PC-9 (cell line): Measurements from ENCODE around the gene PTPRC. TPM values are rescaled to one million over a fixed set of nuclear protein-coding genes. Genes with fewer than 3 reads are reported as not detected.

Source experiments
- BruUV-seq: library from RNA; stranded (reverse); fragments of 400-500 nt; replicated peaks from 2 replicates; lab custom pipeline; 2021; lab: Mats Ljungman, UMichigan
- CTCF ChIA-PET: fragments of 300-600 bp; sonication (Branson Sonifier 250); formaldehyde crosslinking; loops from one replicate; lab custom pipeline; 2022; ENCODE audit warnings: antibody characterized with exemption; lab: Charles Lee
- POLR2A ChIA-PET: fragments of 300-600 bp; sonication (Branson Sonifier 250); formaldehyde crosslinking; loops from one replicate; lab custom pipeline; 2022; ENCODE audit warnings: antibody characterized with exemption; ENCODE audit not compliant: unreplicated experiment; lab: Charles Lee
- DNase-seq, 2 experiments: peaks; one replicate each; pipeline versions ENCODE4 v3.0.0 to v3.0.0-alpha.2; 2015 to 2022; ENCODE audit warnings: mixed read lengths in 1 of 2
- H2AFZ ChIP-seq: fragments of 200-600 bp; sonication (generic); 2 replicates; pipeline ENCODE4 v1.8.1; 2017; ENCODE audit warnings: antibody characterized with exemption
- H3F3A ChIP-seq: fragments of 200-600 bp; sonication (generic); 2 replicates; pipeline ENCODE4 v1.8.1; 2017; ENCODE audit warnings: antibody characterized with exemption, mild to moderate bottlenecking, low read depth; ENCODE audit not compliant: insufficient read depth
- H3K27ac ChIP-seq: fragments of 200-600 bp; sonication (generic); 2 replicates; pipeline ENCODE4 v1.6.1; 2016; ENCODE audit warnings: mixed run types
- H3K27me3 ChIP-seq: fragments of 200-600 bp; sonication (generic); 2 replicates; pipeline ENCODE4 v1.6.1; 2016; ENCODE audit warnings: low read depth, mixed run types; ENCODE audit not compliant: insufficient read depth
- H3K36me3 ChIP-seq: fragments of 200-600 bp; sonication (generic); 2 replicates; pipeline ENCODE4 v1.6.1; 2016; ENCODE audit warnings: low read depth, mixed run types
- H3K4me1 ChIP-seq: fragments of 200-600 bp; sonication (generic); replicated peaks from 2 replicates; pipeline ENCODE4 v1.6.1; 2016; ENCODE audit warnings: mixed run types; ENCODE audit not compliant: insufficient read depth
- H3K4me2 ChIP-seq: fragments of 200-600 bp; sonication (generic); 2 replicates; pipeline ENCODE4 v1.6.1; 2017; ENCODE audit warnings: mixed run types
- H3K4me3 ChIP-seq: fragments of 200-600 bp; sonication (generic); 2 replicates; pipeline ENCODE4 v1.6.1; 2016; ENCODE audit warnings: mixed run types
- H3K79me2 ChIP-seq: fragments of 200-600 bp; sonication (generic); 2 replicates; pipeline ENCODE4 v1.6.1; 2017; ENCODE audit warnings: low read depth, mixed run types
- H3K9me2 ChIP-seq: fragments of 200-600 bp; sonication (generic); 2 replicates; pipeline ENCODE4 v1.8.1; 2017; ENCODE audit warnings: mild to moderate bottlenecking; ENCODE audit not compliant: insufficient read depth
- H3K9me3 ChIP-seq: fragments of 200-600 bp; sonication (generic); 2 replicates; pipeline ENCODE4 v1.8.1; 2016; ENCODE audit warnings: low read depth; ENCODE audit not compliant: insufficient read depth
- H4K20me1 ChIP-seq: fragments of 200-600 bp; sonication (generic); 2 replicates; pipeline ENCODE4 v1.8.1; 2017; ENCODE audit not compliant: insufficient read depth
- CTCF ChIP-seq: fragments of 200-600 bp; sonication (generic); conservative IDR thresholded peaks from 2 replicates; pipeline ENCODE4 v1.6.1; 2017; ENCODE audit warnings: mixed run types, antibody characterized with exemption, mild to moderate bottlenecking, moderate library complexity
- EZH2 ChIP-seq: fragments of 200-600 bp; sonication (generic); IDR thresholded peaks from 2 replicates; pipeline ENCODE4 v1.8.0; 2017; ENCODE audit warnings: antibody characterized with exemption, low read depth
- intact Hi-C: fragments of 100-400 bp; cut with micrococcal nuclease; formaldehyde crosslinking; loops from one replicate; pipeline ENCODE4 v1.10.0; 2022; ENCODE audit not compliant: unreplicated experiment
- total RNA-seq: library from RNA; stranded (reverse); gene quantifications from 2 replicates; pipeline ENCODE4 v1.2.3, GENCODE V29; 2021

Gene PTPRC
- total RNA-seq, 1 experiment from 2014 or later = 0.79 TPM

GRCh38 chr1:198797656-198798055 lies 158.8 kb downstream of the PTPRC start:
- TF ChIP-seq EZH2 (no peak), CTCF (no peak)
- POLR2A ChIA-PET = no interaction called here
- no TSS peak for BruUV-seq
- no peaks in the 10 kb centered on the region for H3K36me3 ChIP-seq
- no peaks in the 10 kb centered on the region for H3K79me2 ChIP-seq
- peaks cover 16% of the 10 kb centered on the region for H3K9me3 ChIP-seq
- H3K4me2 ChIP-seq = no peak overlapping the region
- H4K20me1 ChIP-seq = no peaks in the 10 kb centered on the region
- H3K27me3 ChIP-seq = no peaks in the 10 kb centered on the region
- no peaks in the 10 kb centered on the region for H3K4me1 ChIP-seq
- no peak overlapping the region for H3K27ac ChIP-seq
- H3K9me2 ChIP-seq = no peaks in the 10 kb centered on the region
- no peak for DNase-seq
- no peaks in the 10 kb centered on the region for H3F3A ChIP-seq
- H2AFZ ChIP-seq = no peak overlapping the region
- intact Hi-C loops = no loop called here
- no peak overlapping the region for H3K4me3 ChIP-seq
- CTCF ChIA-PET = no interaction called here

DNA sequence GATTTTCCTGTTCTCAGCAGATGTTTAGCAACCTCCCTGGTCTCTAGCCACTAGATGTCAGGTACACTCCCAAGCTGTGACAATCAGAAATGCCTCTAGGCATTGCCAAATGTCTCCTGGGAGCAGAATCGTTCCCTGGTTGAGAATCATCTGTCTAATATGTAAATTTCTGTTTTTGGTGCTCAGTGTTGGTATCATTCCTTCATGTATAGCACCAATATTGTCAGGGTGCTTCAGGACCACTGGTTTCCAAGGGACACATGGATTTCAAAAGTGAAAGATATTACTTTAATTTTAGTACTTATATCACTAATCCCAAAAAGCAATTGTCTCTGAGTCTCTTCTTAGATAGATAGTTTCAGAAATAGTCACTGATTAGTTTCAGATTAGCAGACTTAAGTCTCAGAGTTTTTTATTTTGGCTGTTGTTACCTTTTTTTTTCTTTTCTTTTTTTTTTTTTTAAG lies 160.1 kb downstream of the PTPRC start:
- no TSS peak for BruUV-seq
- Histone ChIP-seq H3K9me2 (no peaks in the 10 kb centered on the region), H3K4me2 (no peak overlapping the region), H4K20me1 (no peaks in the 10 kb centered on the region), H3K36me3 (no peaks in the 10 kb centered on the region), H3K4me1 (no peaks in the 10 kb centered on the region), H3F3A (no peaks in the 10 kb centered on the region), H3K27me3 (no peaks in the 10 kb centered on the region), H3K9me3 (peaks cover 16% of the 10 kb centered on the region), H3K27ac (no peak overlapping the region), H2AFZ (no peak overlapping the region), H3K4me3 (no peak overlapping the region), H3K79me2 (no peaks in the 10 kb centered on the region)
- CTCF ChIA-PET = no interaction called here
- DNase-seq = no peak
- intact Hi-C loops = no loop called here
- no peak for TF ChIP-seq CTCF
- no peak for TF ChIP-seq EZH2
- POLR2A ChIA-PET = no interaction called here

- Histone ChIP-seq H3K9me2 (no peaks in the 10 kb centered on the region), H3K4me2 (no peak overlapping the region), H3F3A (no peaks in the 10 kb centered on the region), H4K20me1 (no peaks in the 10 kb centered on the region), H3K27me3 (no peaks in the 10 kb centered on the region), H3K36me3 (no peaks in the 10 kb centered on the region), H3K4me1 (no peaks in the 10 kb centered on the region), H3K79me2 (no peaks in the 10 kb centered on the region), H3K4me3 (no peak overlapping the region), H3K9me3 (no peaks in the 10 kb centered on the region), H2AFZ (no peak overlapping the region), H3K27ac (no peak overlapping the region)
- intact Hi-C loops = no loop called here
- no peak for TF ChIP-seq CTCF
- CTCF ChIA-PET = interaction anchor here (0.6 kb wide), 2 partner anchors 26 to 890 kb away, joined by 3 to 16 read pairs; no protein-coding TSS in a partner anchor
- DNase-seq = no peak
- no TSS peak for BruUV-seq
- POLR2A ChIA-PET = no interaction called here
Measured at GRCh38 chr1:198805498-198806151, 166.8 kb downstream of the PTPRC start.
